ENCODE measurements around the gene LRRN2.

LRRN2 gene

DNA sequence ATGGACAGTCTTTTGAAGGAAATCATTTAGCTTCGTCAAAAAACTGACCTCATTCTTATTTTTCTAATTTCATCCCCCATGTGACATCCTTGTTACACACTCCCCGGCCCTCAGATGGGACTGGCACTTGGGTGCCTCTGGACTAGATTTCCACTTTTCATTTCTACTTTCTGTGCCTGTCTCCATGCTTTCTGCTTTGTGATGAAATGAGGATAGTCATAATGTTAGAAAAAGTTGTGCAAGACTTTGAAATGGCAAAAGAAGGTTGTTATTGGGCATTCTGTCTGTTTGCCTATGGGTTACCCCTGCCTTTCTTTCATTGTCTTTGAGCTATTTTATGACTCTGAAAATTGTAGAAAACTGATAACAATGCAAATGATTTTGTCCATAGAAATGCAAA, 114.4 kb downstream of the LRRN2 start:
- DNase-seq: no peak

DNA sequence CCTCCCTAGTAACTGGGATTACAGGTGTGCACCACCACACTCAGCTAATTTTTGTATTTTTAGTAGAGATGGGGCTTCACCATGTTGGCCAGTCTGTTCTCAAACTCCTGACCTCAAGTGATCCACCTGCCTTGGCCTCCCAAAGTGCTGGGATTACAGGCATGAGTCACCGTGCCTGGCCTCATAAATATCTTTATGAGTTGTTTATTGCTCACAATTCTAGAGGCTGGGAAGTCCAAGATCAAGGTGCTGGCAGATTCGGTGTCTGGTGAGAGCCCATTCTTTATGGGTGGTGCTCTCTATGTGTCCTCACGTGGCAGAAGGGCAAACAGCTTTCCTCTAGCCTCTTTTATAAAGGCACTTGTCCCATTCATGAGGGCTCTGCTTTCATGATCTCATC, 115.5 kb downstream of the LRRN2 start:
- peak; percentile 9 for DNase-seq

DNA sequence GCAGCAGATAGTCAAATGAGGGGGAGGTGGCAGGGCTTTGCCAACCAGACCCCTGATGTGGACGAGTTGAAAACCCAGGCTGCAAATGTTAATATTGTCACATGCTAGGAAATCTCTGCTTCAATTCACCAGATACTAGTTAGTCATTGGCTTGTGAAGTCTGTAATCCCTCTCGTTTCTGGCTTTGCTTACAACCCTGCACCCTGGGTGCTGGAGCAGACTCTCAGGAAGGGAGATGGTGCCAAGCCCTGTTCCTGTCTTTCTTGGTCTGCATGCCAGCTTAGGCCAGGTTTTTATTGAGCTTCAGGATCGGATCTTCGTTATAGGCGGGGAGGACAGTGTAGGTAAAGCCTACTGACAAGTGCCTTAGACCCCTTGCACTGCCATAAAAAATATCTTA, 116.1 kb downstream of the LRRN2 start:
- DNase-seq: no peak

DNA sequence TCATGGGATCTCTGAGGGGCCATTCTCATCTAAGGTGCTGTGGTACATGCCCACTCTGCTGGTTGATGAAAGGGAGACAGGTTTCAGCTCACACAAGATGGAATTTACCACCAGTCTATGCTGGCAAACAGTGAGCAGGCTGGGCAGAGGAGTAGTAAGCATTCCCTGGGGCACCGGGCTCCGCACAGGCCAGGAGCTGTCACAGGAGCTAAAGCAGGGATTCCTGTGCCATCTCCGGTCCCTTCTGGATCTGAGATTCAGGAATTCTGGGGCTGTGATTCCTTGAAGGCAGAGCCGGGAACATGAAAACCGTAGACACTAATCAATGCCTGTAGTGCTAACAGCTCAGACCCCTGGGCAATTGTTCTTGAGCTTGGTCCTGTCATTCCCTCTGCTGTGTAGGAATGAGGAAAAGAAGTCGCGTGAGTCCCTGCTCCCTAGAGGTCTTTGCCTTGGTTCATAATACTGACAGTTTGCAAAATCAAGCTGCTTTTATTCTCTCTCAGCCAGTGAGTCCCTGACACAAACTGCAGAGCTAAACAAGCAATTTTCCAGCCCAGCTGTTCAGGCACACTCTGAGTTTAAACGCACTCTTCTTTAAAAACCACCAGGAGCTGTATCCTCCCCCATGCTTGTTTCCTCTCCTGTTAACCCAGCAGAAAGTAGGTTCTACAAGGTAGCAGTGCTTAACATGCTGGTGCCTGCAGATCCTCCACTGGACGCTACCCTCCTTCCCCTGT, 116.8 kb downstream of the LRRN2 start:
- DNase-seq: no peak

Measured in EL (cell line).